ENCODE measurements around the gene ALDH3A1.

ALDH3A1 gene

GRCh38 chr17:19759568-19760549, 11.8 kb upstream of the ALDH3A1 start:
- DNase-seq: no peak

GRCh38 chr17:19757536-19758180, 9.6 kb upstream of the ALDH3A1 start:
- no peak for DNase-seq

- DNase-seq: no peak
Measured at GRCh38 chr17:19756546-19756945, 8.4 kb upstream of the ALDH3A1 start.

GRCh38 chr17:19755821-19756510, 7.9 kb upstream of the ALDH3A1 start:
- DNase-seq: no peak

GRCh38 chr17:19755392-19755791, 7.3 kb upstream of the ALDH3A1 start:
- no peak for DNase-seq

- DNase-seq: no peak
Measured at GRCh38 chr17:19753661-19754463, 5.8 kb upstream of the ALDH3A1 start.

GRCh38 chr17:19753051-19753509, 5.0 kb upstream of the ALDH3A1 start:
- DNase-seq: no peak

GRCh38 chr17:19752216-19753050, 4.3 kb upstream of the ALDH3A1 start:
- DNase-seq: no peak

- no peak for DNase-seq
Measured at GRCh38 chr17:19750835-19751234, 2.7 kb upstream of the ALDH3A1 start.

GRCh38 chr17:19750020-19750572, 2.0 kb upstream of the ALDH3A1 start:
- DNase-seq: no peak

- DNase-seq: no peak
Measured at GRCh38 chr17:19748807-19749193, 702 bp upstream of the ALDH3A1 start.

- no peak for DNase-seq
Measured at GRCh38 chr17:19747159-19747719, 859 bp downstream of the ALDH3A1 start.

GRCh38 chr17:19746517-19746916, 1.6 kb downstream of the ALDH3A1 start:
- DNase-seq: no peak

- no peak for DNase-seq
Measured at GRCh38 chr17:19744922-19745757, 3.0 kb downstream of the ALDH3A1 start.

- no peak for DNase-seq
Measured at GRCh38 chr17:19744492-19744891, 3.6 kb downstream of the ALDH3A1 start.

- no peak for DNase-seq
Measured at GRCh38 chr17:19743101-19744100, 4.7 kb downstream of the ALDH3A1 start.

- no peak for DNase-seq
Measured at GRCh38 chr17:19742495-19742894, 5.6 kb downstream of the ALDH3A1 start.

GRCh38 chr17:19741832-19742457, 6.2 kb downstream of the ALDH3A1 start:
- no peak for DNase-seq

Measured in cortex of kidney (tissue), 1 donor.